Progenitor cell of endocrine pancreas (in vitro differentiated cells): ENCODE measurements around the gene THAP6. TPM values are rescaled to one million over a fixed set of nuclear protein-coding genes. Genes with fewer than 3 reads are reported as not detected.

ENCODE experiments used
- DNase-seq: peaks from one replicate; pipeline ENCODE4 v3.0.0; 2021; ENCODE audit warnings: low spot score; ENCODE audit not compliant: unreplicated experiment
- H3K27ac Mint-ChIP-seq: 2 replicates; pipeline ENCODE4 v1.8.0; 2021; ENCODE audit warnings: mild to moderate bottlenecking, moderate library complexity, mixed read lengths
- H3K27me3 Mint-ChIP-seq: 2 replicates; pipeline ENCODE4 v1.8.0; 2021; ENCODE audit warnings: mixed read lengths
- H3K36me3 Mint-ChIP-seq: 2 replicates; pipeline ENCODE4 v1.8.0; 2022; ENCODE audit warnings: mixed read lengths; ENCODE audit not compliant: insufficient read depth
- H3K4me1 Mint-ChIP-seq: 2 replicates; pipeline ENCODE4 v1.8.0; 2021; ENCODE audit warnings: low read depth, mixed read lengths
- H3K4me3 Mint-ChIP-seq: 2 replicates; pipeline ENCODE4 v1.8.0; 2021; ENCODE audit warnings: low read depth, mild to moderate bottlenecking, moderate library complexity, mixed read lengths
- H3K9me3 Mint-ChIP-seq: 2 replicates; pipeline ENCODE4 v1.8.0; 2021; ENCODE audit warnings: low read depth, mixed read lengths
- total RNA-seq: library from RNA; stranded (reverse); gene quantifications from 2 replicates; pipeline ENCODE4 v1.2.1, GENCODE V29; 2021
- TF ChIP-seq, protein P1 (sequence below): fragments of 200-600 bp; sonication (generic); IDR thresholded peaks from one replicate; pipeline ENCODE4 v1.5.0; 2021; ENCODE audit warnings: antibody characterized with exemption, mild to moderate bottlenecking; ENCODE audit not compliant: unreplicated experiment

Gene THAP6
- total RNA-seq, 1 donor from 2014 or later, result 26.2 TPM

DNA sequence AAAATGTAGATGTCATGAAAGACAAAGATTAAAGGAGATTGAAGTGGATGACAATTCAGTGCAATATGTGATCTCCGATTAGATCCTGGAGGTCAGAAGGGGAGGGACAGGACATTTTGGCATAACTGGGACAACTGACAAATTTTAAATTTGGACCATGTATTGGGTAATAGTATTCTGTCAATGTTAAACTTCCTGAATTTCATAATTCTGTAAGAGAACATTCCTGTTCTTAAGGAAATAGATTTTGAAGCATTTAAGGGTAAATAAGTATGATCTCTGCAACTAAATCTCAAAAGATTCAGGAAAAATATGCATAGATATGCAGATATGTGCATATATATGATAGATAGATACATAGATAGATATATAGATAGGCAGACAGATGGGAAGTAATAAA is 52.6 kb downstream of the THAP6 start:
- H3K36me3 Mint-ChIP-seq, result no peaks in the 10 kb centered on the region
- H3K9me3 Mint-ChIP-seq, result peaks cover 10% of the 10 kb centered on the region
- H3K27ac Mint-ChIP-seq, result no peak overlapping the region
- peaks cover 1% of the 10 kb centered on the region for H3K4me1 Mint-ChIP-seq
- TF ChIP-seq, protein P1, sequence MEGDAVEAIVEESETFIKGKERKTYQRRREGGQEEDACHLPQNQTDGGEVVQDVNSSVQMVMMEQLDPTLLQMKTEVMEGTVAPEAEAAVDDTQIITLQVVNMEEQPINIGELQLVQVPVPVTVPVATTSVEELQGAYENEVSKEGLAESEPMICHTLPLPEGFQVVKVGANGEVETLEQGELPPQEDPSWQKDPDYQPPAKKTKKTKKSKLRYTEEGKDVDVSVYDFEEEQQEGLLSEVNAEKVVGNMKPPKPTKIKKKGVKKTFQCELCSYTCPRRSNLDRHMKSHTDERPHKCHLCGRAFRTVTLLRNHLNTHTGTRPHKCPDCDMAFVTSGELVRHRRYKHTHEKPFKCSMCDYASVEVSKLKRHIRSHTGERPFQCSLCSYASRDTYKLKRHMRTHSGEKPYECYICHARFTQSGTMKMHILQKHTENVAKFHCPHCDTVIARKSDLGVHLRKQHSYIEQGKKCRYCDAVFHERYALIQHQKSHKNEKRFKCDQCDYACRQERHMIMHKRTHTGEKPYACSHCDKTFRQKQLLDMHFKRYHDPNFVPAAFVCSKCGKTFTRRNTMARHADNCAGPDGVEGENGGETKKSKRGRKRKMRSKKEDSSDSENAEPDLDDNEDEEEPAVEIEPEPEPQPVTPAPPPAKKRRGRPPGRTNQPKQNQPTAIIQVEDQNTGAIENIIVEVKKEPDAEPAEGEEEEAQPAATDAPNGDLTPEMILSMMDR, result no peak
- H3K4me3 Mint-ChIP-seq, result no peak overlapping the region
- peaks cover 3% of the 10 kb centered on the region for H3K27me3 Mint-ChIP-seq
- no peak for DNase-seq

DNA sequence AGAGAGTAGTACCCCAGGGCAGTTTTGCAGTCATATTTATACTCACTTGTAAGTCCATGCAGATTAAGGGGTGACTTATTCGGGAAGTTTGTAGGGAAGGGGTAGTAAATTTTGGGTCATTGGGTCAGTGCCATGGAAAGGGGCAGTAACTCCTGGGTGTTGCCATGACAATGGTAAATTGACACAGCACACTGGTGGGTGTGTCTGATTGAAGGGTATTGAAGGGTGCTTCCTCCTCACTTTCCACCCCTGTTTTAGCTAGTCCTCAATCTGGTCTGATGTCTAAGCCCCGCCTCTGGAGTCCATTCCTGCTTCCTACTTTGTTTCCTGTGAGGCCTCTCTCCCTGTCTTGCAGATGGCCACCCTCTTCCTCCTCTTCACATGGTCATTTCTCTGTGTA is 53.5 kb downstream of the THAP6 start:
- Mint-ChIP-seq H3K27ac (no peak overlapping the region), H3K36me3 (no peaks in the 10 kb centered on the region), H3K27me3 (peaks cover 3% of the 10 kb centered on the region)

More for the DNA sequence above, 53.5 kb downstream of the THAP6 start:
- peaks cover 8% of the 10 kb centered on the region for H3K9me3 Mint-ChIP-seq
- no peaks in the 10 kb centered on the region for H3K4me1 Mint-ChIP-seq
- TF ChIP-seq, protein P1, result no peak
- no peak overlapping the region for H3K4me3 Mint-ChIP-seq
- DNase-seq, result no peak

Other genes starting within 250 kb of the THAP6 start
- 36.0 and 39.5 TPM in 2 replicates for gene RCHY1, start 70 bp upstream of the THAP6 start, total RNA-seq
- not detected in 2 replicates for gene ODAPH, start 41.6 kb downstream of the THAP6 start, total RNA-seq
- 3.0 and 3.6 TPM in 2 replicates for gene CDKL2, start 116.1 kb downstream of the THAP6 start, total RNA-seq
- 157 and 168 TPM in 2 replicates for gene G3BP2, start 158.9 kb downstream of the THAP6 start, total RNA-seq
- gene USO1, start 210.1 kb downstream of the THAP6 start, total RNA-seq, result 54.4 and 54.9 TPM in 2 replicates